ENCODE data around the gene BMERB1. TPM values are rescaled to one million over a fixed set of nuclear protein-coding genes. Genes with fewer than 3 reads are reported as not detected.

BMERB1 gene
- total RNA-seq, 1 experiment from 2014 or later = 80.0 TPM

- no peaks in the 10 kb centered on the region for H3K9me3 ChIP-seq (ENCODE audit: control insufficient read depth, insufficient read depth, low read depth, low read length)
- CTCF ChIA-PET = no interaction called here
- POLR2A ChIA-PET = no interaction called here
- H3K27ac ChIP-seq (ENCODE audit: low read length) = no peak overlapping the region
- in situ Hi-C loops (cut with HindIII; ENCODE audit: low pct_unique_long_range_greater_than_20kb, low sequenced_read_pairs) (no loop called here), intact Hi-C loops (cut with micrococcal nuclease; ENCODE audit: unreplicated experiment) (no loop called here)
- H3K36me3 ChIP-seq (ENCODE audit: control insufficient read depth, insufficient read depth, low read length) = no peaks in the 10 kb centered on the region
- ATAC-seq (no peak), DNase-seq (ENCODE audit: low read depth, low spot score) (no peak)
- TF ChIP-seq POLR2AphosphoS5 (IDR thresholded peaks at IDR 0.05; ENCODE audit: low read depth, low read length) (no peak), CTCF (IDR thresholded peaks at IDR 0.05) (no peak), TCF7L2 (IDR thresholded peaks at IDR 0.05; ENCODE audit: low read depth, low read length) (no peak), SIN3A (IDR thresholded peaks at IDR 0.05; ENCODE audit: borderline replicate concordance, insufficient read depth, low read depth, low read length) (no peak), REST (IDR thresholded peaks at IDR 0.05; ENCODE audit: insufficient read depth in 1 of 2, low read depth in 2 of 2, low read length in 1 of 2) (no peak)
- no peak overlapping the region for H3K4me3 ChIP-seq (ENCODE audit: low read depth in 2 of 2, low read length in 2 of 2)
- no peaks in the 10 kb centered on the region for H3K27me3 ChIP-seq (ENCODE audit: control insufficient read depth, insufficient read depth, low read length)
- BruUV-seq (replicated peaks) = no TSS peak
- H3K4me1 ChIP-seq (ENCODE audit: control insufficient read depth, insufficient read depth, low read length) = no peaks in the 10 kb centered on the region
Observed at GRCh38 chr16:15574614-15574948, 140.2 kb downstream of the BMERB1 start.

- DNase-seq (ENCODE audit: low read depth, low spot score) (no peak), ATAC-seq (no peak)
- Histone ChIP-seq H3K27me3 (ENCODE audit: control insufficient read depth, insufficient read depth, low read length) (no peaks in the 10 kb centered on the region), H3K9me3 (ENCODE audit: control insufficient read depth, insufficient read depth, low read depth, low read length) (no peaks in the 10 kb centered on the region), H3K4me3 (ENCODE audit: low read depth in 2 of 2, low read length in 2 of 2) (no peak overlapping the region), H3K27ac (ENCODE audit: low read length) (no peak overlapping the region), H3K36me3 (ENCODE audit: control insufficient read depth, insufficient read depth, low read length) (no peaks in the 10 kb centered on the region), H3K4me1 (ENCODE audit: control insufficient read depth, insufficient read depth, low read length) (no peaks in the 10 kb centered on the region)
- ChIA-PET POLR2A (interaction anchor here (0.7 to 1.0 kb wide), 2 partner anchors 16 to 58 kb away, joined by 3 to 5 read pairs; no protein-coding TSS in a partner anchor), CTCF (no interaction called here)
- BruUV-seq (replicated peaks) = TSS peak; percentile 41
- TF ChIP-seq CTCF (IDR thresholded peaks at IDR 0.05) = no peak
- intact Hi-C loops (cut with micrococcal nuclease; ENCODE audit: unreplicated experiment) (no loop called here), in situ Hi-C loops (cut with HindIII; ENCODE audit: low pct_unique_long_range_greater_than_20kb, low sequenced_read_pairs) (no loop called here)
Observed at GRCh38 chr16:15575293-15576049, 141.1 kb downstream of the BMERB1 start.
